ENCODE results near the gene TAF9.

DNA sequence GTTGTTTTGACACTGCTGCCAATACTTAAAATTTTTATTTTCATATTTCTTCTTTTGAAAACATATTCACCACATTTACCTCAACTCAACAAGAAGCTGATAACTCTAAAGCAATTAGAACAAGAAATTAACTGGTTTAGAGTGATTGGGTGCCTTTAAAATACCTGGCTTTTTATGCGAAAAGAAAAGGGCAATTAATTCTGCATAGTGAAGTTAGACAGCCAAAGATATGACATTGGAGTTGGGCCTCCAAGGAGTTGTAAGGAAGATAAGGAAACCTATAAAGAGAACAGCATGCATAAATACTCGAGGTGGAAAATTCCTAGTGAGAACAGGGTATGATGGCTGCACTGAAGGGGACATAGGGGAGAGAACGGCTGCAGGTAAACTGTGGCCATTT, 9.6 kb downstream of the TAF9 start:
- TF ChIP-seq POLR2AphosphoS5 (IDR thresholded peaks at IDR 0.05) (no peak), EP300 (conservative IDR thresholded peaks at IDR 0.05; ENCODE audit: poor library complexity, severe bottlenecking) (no peak), EZH2 (IDR thresholded peaks at IDR 0.05; ENCODE audit: borderline replicate concordance, insufficient read depth, low read length, poor library complexity, severe bottlenecking) (no peak), SMC3 (conservative IDR thresholded peaks at IDR 0.05; ENCODE audit: poor library complexity) (no peak), RAD21 (conservative IDR thresholded peaks at IDR 0.05) (no peak), TAF1 (IDR thresholded peaks at IDR 0.05; ENCODE audit: low read depth) (no peak), MXI1 (conservative IDR thresholded peaks at IDR 0.05; ENCODE audit: poor library complexity, severe bottlenecking) (no peak)
- TF ChIP-seq, protein P1, sequence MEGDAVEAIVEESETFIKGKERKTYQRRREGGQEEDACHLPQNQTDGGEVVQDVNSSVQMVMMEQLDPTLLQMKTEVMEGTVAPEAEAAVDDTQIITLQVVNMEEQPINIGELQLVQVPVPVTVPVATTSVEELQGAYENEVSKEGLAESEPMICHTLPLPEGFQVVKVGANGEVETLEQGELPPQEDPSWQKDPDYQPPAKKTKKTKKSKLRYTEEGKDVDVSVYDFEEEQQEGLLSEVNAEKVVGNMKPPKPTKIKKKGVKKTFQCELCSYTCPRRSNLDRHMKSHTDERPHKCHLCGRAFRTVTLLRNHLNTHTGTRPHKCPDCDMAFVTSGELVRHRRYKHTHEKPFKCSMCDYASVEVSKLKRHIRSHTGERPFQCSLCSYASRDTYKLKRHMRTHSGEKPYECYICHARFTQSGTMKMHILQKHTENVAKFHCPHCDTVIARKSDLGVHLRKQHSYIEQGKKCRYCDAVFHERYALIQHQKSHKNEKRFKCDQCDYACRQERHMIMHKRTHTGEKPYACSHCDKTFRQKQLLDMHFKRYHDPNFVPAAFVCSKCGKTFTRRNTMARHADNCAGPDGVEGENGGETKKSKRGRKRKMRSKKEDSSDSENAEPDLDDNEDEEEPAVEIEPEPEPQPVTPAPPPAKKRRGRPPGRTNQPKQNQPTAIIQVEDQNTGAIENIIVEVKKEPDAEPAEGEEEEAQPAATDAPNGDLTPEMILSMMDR (IDR thresholded peaks at IDR 0.05; ENCODE audit: poor library complexity, severe bottlenecking): no peak
- TF ChIP-seq, protein P2, sequence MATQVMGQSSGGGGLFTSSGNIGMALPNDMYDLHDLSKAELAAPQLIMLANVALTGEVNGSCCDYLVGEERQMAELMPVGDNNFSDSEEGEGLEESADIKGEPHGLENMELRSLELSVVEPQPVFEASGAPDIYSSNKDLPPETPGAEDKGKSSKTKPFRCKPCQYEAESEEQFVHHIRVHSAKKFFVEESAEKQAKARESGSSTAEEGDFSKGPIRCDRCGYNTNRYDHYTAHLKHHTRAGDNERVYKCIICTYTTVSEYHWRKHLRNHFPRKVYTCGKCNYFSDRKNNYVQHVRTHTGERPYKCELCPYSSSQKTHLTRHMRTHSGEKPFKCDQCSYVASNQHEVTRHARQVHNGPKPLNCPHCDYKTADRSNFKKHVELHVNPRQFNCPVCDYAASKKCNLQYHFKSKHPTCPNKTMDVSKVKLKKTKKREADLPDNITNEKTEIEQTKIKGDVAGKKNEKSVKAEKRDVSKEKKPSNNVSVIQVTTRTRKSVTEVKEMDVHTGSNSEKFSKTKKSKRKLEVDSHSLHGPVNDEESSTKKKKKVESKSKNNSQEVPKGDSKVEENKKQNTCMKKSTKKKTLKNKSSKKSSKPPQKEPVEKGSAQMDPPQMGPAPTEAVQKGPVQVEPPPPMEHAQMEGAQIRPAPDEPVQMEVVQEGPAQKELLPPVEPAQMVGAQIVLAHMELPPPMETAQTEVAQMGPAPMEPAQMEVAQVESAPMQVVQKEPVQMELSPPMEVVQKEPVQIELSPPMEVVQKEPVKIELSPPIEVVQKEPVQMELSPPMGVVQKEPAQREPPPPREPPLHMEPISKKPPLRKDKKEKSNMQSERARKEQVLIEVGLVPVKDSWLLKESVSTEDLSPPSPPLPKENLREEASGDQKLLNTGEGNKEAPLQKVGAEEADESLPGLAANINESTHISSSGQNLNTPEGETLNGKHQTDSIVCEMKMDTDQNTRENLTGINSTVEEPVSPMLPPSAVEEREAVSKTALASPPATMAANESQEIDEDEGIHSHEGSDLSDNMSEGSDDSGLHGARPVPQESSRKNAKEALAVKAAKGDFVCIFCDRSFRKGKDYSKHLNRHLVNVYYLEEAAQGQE (IDR thresholded peaks at IDR 0.05; ENCODE audit: borderline replicate concordance): no peak
